ENCODE data around the gene CCRL2. TPM values are rescaled to one million over a fixed set of nuclear protein-coding genes. Genes with fewer than 3 reads are reported as not detected.

The CCRL2 gene
- total RNA-seq, 2 experiments from 2014 or later = 4.3 to 4.5 TPM

DNA sequence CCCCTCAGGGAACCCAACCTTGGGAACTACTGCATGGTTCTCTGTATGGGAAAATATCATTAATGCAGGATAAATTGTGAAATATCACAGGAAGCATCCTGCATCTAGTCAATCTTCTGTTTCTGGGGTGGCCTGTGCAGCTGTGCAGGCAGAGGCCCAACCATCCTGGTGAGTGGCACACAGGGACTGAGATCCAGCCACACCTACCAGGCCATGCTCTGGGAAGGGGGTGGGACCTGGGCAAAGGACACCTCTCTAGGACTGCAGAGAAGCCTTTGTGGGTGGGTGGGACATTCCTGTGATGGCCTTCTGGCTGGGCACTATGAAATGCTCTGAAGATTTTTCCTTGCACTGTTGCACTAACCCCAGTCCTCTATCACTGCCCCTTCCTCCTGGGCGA lies 26.8 kb downstream of the CCRL2 start:
- intact Hi-C loops (cut with DNase I, micrococcal nuclease) = no loop called here
- Histone ChIP-seq H3K4me1 (ENCODE audit: insufficient read depth, low read length) (no peaks in the 10 kb centered on the region), H3K27ac (ENCODE audit: low read depth in 1 of 2, low read length in 2 of 2) (no peak overlapping the region), H3K4me3 (ENCODE audit: low read length) (no peak overlapping the region), H3K27me3 (ENCODE audit: control insufficient read depth in 1 of 2, insufficient read depth in 2 of 2, low read length in 2 of 2) (no peaks in the 10 kb centered on the region), H3K9me3 (ENCODE audit: control insufficient read depth in 1 of 2, insufficient read depth in 1 of 2, low read length in 2 of 2) (no peaks in the 10 kb centered on the region), H3K36me3 (ENCODE audit: insufficient read depth, low read length) (no peaks in the 10 kb centered on the region)
- H3K27me3 Mint-ChIP-seq = no peaks in the 10 kb centered on the region
- DNase-seq = no peak
- ChIA-PET CTCF (no interaction called here), POLR2A (no interaction called here)
- peaks cover 5% of the 10 kb centered on the region for H3K4me1 Mint-ChIP-seq (ENCODE audit: low read depth)
- TF ChIP-seq, protein P1, sequence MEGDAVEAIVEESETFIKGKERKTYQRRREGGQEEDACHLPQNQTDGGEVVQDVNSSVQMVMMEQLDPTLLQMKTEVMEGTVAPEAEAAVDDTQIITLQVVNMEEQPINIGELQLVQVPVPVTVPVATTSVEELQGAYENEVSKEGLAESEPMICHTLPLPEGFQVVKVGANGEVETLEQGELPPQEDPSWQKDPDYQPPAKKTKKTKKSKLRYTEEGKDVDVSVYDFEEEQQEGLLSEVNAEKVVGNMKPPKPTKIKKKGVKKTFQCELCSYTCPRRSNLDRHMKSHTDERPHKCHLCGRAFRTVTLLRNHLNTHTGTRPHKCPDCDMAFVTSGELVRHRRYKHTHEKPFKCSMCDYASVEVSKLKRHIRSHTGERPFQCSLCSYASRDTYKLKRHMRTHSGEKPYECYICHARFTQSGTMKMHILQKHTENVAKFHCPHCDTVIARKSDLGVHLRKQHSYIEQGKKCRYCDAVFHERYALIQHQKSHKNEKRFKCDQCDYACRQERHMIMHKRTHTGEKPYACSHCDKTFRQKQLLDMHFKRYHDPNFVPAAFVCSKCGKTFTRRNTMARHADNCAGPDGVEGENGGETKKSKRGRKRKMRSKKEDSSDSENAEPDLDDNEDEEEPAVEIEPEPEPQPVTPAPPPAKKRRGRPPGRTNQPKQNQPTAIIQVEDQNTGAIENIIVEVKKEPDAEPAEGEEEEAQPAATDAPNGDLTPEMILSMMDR (IDR thresholded peaks at IDR 0.05) = no peak
- no peak for ATAC-seq (ENCODE audit: poor library complexity)
- H3K27ac Mint-ChIP-seq = no peak overlapping the region
- H3K36me3 Mint-ChIP-seq (ENCODE audit: low read depth) = no peaks in the 10 kb centered on the region
- peaks cover 8% of the 10 kb centered on the region for H3K9me3 Mint-ChIP-seq
- H3K4me3 Mint-ChIP-seq = no peak overlapping the region

DNA sequence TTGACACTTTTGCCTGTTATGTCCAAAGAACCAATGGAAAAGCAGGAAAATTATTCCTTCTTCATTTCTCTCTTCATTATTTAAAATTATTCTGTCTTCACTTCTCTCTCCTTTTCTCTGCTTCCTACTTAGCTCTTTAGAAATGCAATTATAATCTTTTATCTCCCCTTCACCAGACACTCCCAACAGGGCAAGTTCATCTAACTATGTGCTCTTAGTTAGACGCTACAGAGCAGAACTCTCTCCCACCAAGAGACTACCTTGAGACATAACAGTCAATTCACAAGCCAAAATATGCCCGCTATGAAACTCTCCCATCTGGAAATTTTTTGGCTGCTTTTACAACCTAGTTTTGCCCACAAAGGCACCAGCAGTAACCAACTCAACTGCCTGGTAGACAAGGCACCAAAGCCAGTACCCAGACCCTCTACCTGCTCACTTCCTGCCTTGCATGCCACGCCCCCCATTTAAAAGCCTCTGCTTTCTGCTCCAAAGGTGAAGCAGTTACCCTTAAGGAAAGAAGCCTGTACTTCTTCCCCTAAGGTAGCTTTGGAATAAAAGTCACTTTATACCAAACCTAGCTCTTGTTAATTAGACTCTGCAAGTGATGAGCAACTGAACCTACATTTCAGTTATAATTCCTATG lies 28.1 kb downstream of the CCRL2 start:
- Histone ChIP-seq H3K27ac (ENCODE audit: low read depth in 1 of 2, low read length in 2 of 2) (no peak overlapping the region), H3K27me3 (ENCODE audit: control insufficient read depth in 1 of 2, insufficient read depth in 2 of 2, low read length in 2 of 2) (no peaks in the 10 kb centered on the region), H3K36me3 (ENCODE audit: insufficient read depth, low read length) (no peaks in the 10 kb centered on the region), H3K9me3 (ENCODE audit: control insufficient read depth in 1 of 2, insufficient read depth in 1 of 2, low read length in 2 of 2) (no peaks in the 10 kb centered on the region), H3K4me3 (ENCODE audit: low read length) (no peak overlapping the region), H3K4me1 (ENCODE audit: insufficient read depth, low read length) (no peaks in the 10 kb centered on the region)
- ATAC-seq (ENCODE audit: poor library complexity) = no peak
- DNase-seq = no peak
- Mint-ChIP-seq H3K4me1 (ENCODE audit: low read depth) (peaks cover 6% of the 10 kb centered on the region), H3K36me3 (ENCODE audit: low read depth) (no peaks in the 10 kb centered on the region), H3K9me3 (peaks cover 8% of the 10 kb centered on the region), H3K27ac (no peak overlapping the region), H3K27me3 (no peaks in the 10 kb centered on the region), H3K4me3 (no peak overlapping the region)
- TF ChIP-seq, protein P1 (IDR thresholded peaks at IDR 0.05) = no peak
- CTCF ChIA-PET = no interaction called here
- POLR2A ChIA-PET = no interaction called here
- intact Hi-C loops (cut with DNase I, micrococcal nuclease) = no loop called here

DNA sequence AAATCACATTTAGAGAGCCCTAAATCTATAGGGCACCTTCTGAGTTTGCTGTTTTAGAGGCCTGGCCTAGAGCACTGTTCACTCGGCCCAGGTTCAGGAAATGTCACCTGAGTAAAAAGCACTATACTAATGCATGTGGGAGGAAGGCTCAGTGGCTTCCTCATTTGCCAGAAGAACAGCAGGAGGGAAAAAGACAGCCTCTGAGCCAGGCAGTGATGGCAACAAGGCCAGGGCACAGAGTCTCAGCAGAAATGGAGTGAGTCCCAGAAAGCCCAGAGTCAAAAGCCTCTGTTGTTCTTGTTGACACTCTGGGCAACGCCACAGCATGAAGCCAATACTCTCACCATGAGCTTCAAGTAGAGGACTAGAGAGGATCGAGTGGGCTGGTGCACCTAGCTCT lies 31.8 kb downstream of the CCRL2 start:
- no peak for DNase-seq
- H3K4me1 ChIP-seq (ENCODE audit: insufficient read depth, low read length) = peaks cover 17% of the 10 kb centered on the region
- no peaks in the 10 kb centered on the region for H3K9me3 Mint-ChIP-seq
- no peak overlapping the region for H3K4me3 Mint-ChIP-seq
- intact Hi-C loops (cut with DNase I, micrococcal nuclease) = no loop called here
- H3K9me3 ChIP-seq (ENCODE audit: control insufficient read depth in 1 of 2, insufficient read depth in 1 of 2, low read length in 2 of 2) = no peaks in the 10 kb centered on the region
- H3K36me3 ChIP-seq (ENCODE audit: insufficient read depth, low read length) = no peaks in the 10 kb centered on the region
- no peak overlapping the region for H3K27ac ChIP-seq (ENCODE audit: low read depth in 1 of 2, low read length in 2 of 2)
- H3K27me3 ChIP-seq (ENCODE audit: control insufficient read depth in 1 of 2, insufficient read depth in 2 of 2, low read length in 2 of 2) = no peaks in the 10 kb centered on the region
- no peak overlapping the region for H3K27ac Mint-ChIP-seq
- CTCF ChIA-PET = no interaction called here
- no peaks in the 10 kb centered on the region for H3K27me3 Mint-ChIP-seq
- H3K4me1 Mint-ChIP-seq (ENCODE audit: low read depth) = peaks cover 22% of the 10 kb centered on the region
- no peak overlapping the region for H3K4me3 ChIP-seq (ENCODE audit: low read length)
- H3K36me3 Mint-ChIP-seq (ENCODE audit: low read depth) = peaks cover 4% of the 10 kb centered on the region
- POLR2A ChIA-PET = no interaction called here
- ATAC-seq (ENCODE audit: poor library complexity) = no peak
- TF ChIP-seq, protein P1 (IDR thresholded peaks at IDR 0.05) = no peak
